ACC112 (cell line): Measurements from ENCODE around the gene FRMD5.

Experiments used
- H2AFZ ChIP-seq: fragments of 200-600 bp; sonication (generic); one replicate; pipeline ENCODE4 v1.6.0; 2017; ENCODE audit warnings: antibody characterized with exemption, low read length; ENCODE audit not compliant: unreplicated experiment
- H3K27ac ChIP-seq: fragments of 200-600 bp; sonication (generic); 2 replicates; pipeline ENCODE4 v1.5.1; 2014; ENCODE audit warnings: low read depth, mild to moderate bottlenecking, antibody characterized with exemption, low read length, moderate library complexity
- H3K27me3 ChIP-seq: fragments of 200-600 bp; sonication (generic); 2 replicates; pipeline ENCODE4 v1.6.1; 2014; ENCODE audit warnings: mild to moderate bottlenecking, antibody characterized with exemption, low read length, moderate library complexity, mixed read lengths; ENCODE audit not compliant: insufficient read depth
- H3K36me3 ChIP-seq: fragments of 200-600 bp; sonication (generic); 2 replicates; pipeline ENCODE4 v1.6.1; 2016; ENCODE audit warnings: mild to moderate bottlenecking, antibody characterized with exemption, low read length, moderate library complexity, mixed read lengths; ENCODE audit not compliant: insufficient read depth
- H3K4me1 ChIP-seq: fragments of 200-600 bp; sonication (generic); one replicate; pipeline ENCODE4 v1.6.1; 2016; ENCODE audit warnings: low read length, mixed read lengths; ENCODE audit not compliant: insufficient read depth, unreplicated experiment, control insufficient read depth
- H3K4me3 ChIP-seq: fragments of 200-600 bp; sonication (generic); 2 replicates; pipeline ENCODE4 v1.5.1; 2014; ENCODE audit warnings: mild to moderate bottlenecking, low read depth, low read length
- H3K79me2 ChIP-seq: fragments of 200-600 bp; sonication (generic); one replicate; pipeline ENCODE4 v1.6.0; 2016; ENCODE audit warnings: low read length; ENCODE audit not compliant: control insufficient read depth, unreplicated experiment, insufficient read depth

FRMD5 gene

GRCh38 chr15:44163370-44163769 is 31.7 kb downstream of the FRMD5 start:
- Histone ChIP-seq H3K36me3 (no peaks in the 10 kb centered on the region), H2AFZ (peak overlapping the region; percentile 21), H3K27ac (no peak overlapping the region)

GRCh38 chr15:44160796-44161195 is 34.3 kb downstream of the FRMD5 start:
- Histone ChIP-seq H3K79me2 (no peaks in the 10 kb centered on the region), H3K4me3 (no peak overlapping the region), H2AFZ (no peak overlapping the region), H3K36me3 (no peaks in the 10 kb centered on the region), H3K4me1 (peaks cover 42% of the 10 kb centered on the region), H3K27ac (no peak overlapping the region), H3K27me3 (no peaks in the 10 kb centered on the region)

More at GRCh38 chr15:44163370-44163769, 31.7 kb downstream of the FRMD5 start:
- H3K4me3 ChIP-seq = no peak overlapping the region
- H3K27me3 ChIP-seq = no peaks in the 10 kb centered on the region
- no peaks in the 10 kb centered on the region for H3K79me2 ChIP-seq
- peaks cover 26% of the 10 kb centered on the region for H3K4me1 ChIP-seq

GRCh38 chr15:44159492-44159891 is 35.6 kb downstream of the FRMD5 start:
- Histone ChIP-seq H3K79me2 (no peaks in the 10 kb centered on the region), H3K4me1 (peaks cover 49% of the 10 kb centered on the region), H3K4me3 (no peak overlapping the region), H3K36me3 (no peaks in the 10 kb centered on the region), H3K27ac (peak overlapping the region; percentile 94), H2AFZ (no peak overlapping the region), H3K27me3 (no peaks in the 10 kb centered on the region)

GRCh38 chr15:44158111-44158510 is 37.0 kb downstream of the FRMD5 start:
- Histone ChIP-seq H3K79me2 (no peaks in the 10 kb centered on the region), H3K27ac (peak overlapping the region; percentile 94)

GRCh38 chr15:44157679-44158078 is 37.4 kb downstream of the FRMD5 start:
- Histone ChIP-seq H2AFZ (no peak overlapping the region), H3K4me3 (peak overlapping the region; percentile 40), H3K27me3 (no peaks in the 10 kb centered on the region), H3K27ac (peak overlapping the region; percentile 94), H3K79me2 (no peaks in the 10 kb centered on the region), H3K4me1 (peaks cover 38% of the 10 kb centered on the region), H3K36me3 (no peaks in the 10 kb centered on the region)

More at GRCh38 chr15:44158111-44158510, 37.0 kb downstream of the FRMD5 start:
- Histone ChIP-seq H3K4me3 (peak overlapping the region; percentile 40), H2AFZ (no peak overlapping the region), H3K36me3 (no peaks in the 10 kb centered on the region), H3K27me3 (no peaks in the 10 kb centered on the region), H3K4me1 (peaks cover 40% of the 10 kb centered on the region)

- H3K79me2 ChIP-seq = no peaks in the 10 kb centered on the region
- H3K27ac ChIP-seq = no peak overlapping the region
- H3K4me1 ChIP-seq = peaks cover 24% of the 10 kb centered on the region
- H3K4me3 ChIP-seq = no peak overlapping the region
- no peaks in the 10 kb centered on the region for H3K36me3 ChIP-seq
- H2AFZ ChIP-seq = no peak overlapping the region
- H3K27me3 ChIP-seq = no peaks in the 10 kb centered on the region
Observed at GRCh38 chr15:44153352-44153751, 41.7 kb downstream of the FRMD5 start.

GRCh38 chr15:44149224-44149623 is 45.8 kb downstream of the FRMD5 start:
- Histone ChIP-seq H3K4me1 (no peaks in the 10 kb centered on the region), H2AFZ (no peak overlapping the region), H3K4me3 (no peak overlapping the region), H3K36me3 (no peaks in the 10 kb centered on the region), H3K79me2 (no peaks in the 10 kb centered on the region), H3K27ac (no peak overlapping the region), H3K27me3 (no peaks in the 10 kb centered on the region)

- Histone ChIP-seq H3K27me3 (no peaks in the 10 kb centered on the region), H3K36me3 (no peaks in the 10 kb centered on the region), H3K4me3 (no peak overlapping the region), H3K27ac (no peak overlapping the region), H3K4me1 (no peaks in the 10 kb centered on the region), H3K79me2 (no peaks in the 10 kb centered on the region), H2AFZ (no peak overlapping the region)
Observed at GRCh38 chr15:44148580-44148979, 46.5 kb downstream of the FRMD5 start.

- Histone ChIP-seq H3K27ac (no peak overlapping the region), H2AFZ (no peak overlapping the region), H3K79me2 (no peaks in the 10 kb centered on the region), H3K4me1 (no peaks in the 10 kb centered on the region), H3K36me3 (no peaks in the 10 kb centered on the region), H3K27me3 (no peaks in the 10 kb centered on the region), H3K4me3 (no peak overlapping the region)
Observed at GRCh38 chr15:44147636-44148035, 47.4 kb downstream of the FRMD5 start.

- Histone ChIP-seq H3K4me3 (no peak overlapping the region), H3K79me2 (no peaks in the 10 kb centered on the region), H3K36me3 (no peaks in the 10 kb centered on the region), H2AFZ (no peak overlapping the region), H3K4me1 (no peaks in the 10 kb centered on the region), H3K27me3 (no peaks in the 10 kb centered on the region), H3K27ac (no peak overlapping the region)
Observed at GRCh38 chr15:44145495-44145894, 49.6 kb downstream of the FRMD5 start.

GRCh38 chr15:44144992-44145391 is 50.1 kb downstream of the FRMD5 start:
- no peaks in the 10 kb centered on the region for H3K27me3 ChIP-seq
- no peaks in the 10 kb centered on the region for H3K36me3 ChIP-seq

More at GRCh38 chr15:44144992-44145391, 50.1 kb downstream of the FRMD5 start:
- Histone ChIP-seq H3K4me3 (no peak overlapping the region), H3K4me1 (no peaks in the 10 kb centered on the region), H3K79me2 (no peaks in the 10 kb centered on the region), H3K27ac (no peak overlapping the region), H2AFZ (no peak overlapping the region)
